SU-DHL-6 (cell line): Measurements from ENCODE around the gene TUBB2B.

ENCODE experiments used
- H2AFZ ChIP-seq: fragments of 200-600 bp; sonication (generic); 2 replicates; pipeline ENCODE4 v1.6.1; 2014; ENCODE audit warnings: low read depth, mild to moderate bottlenecking, moderate library complexity, mixed read lengths, antibody characterized with exemption, low read length; ENCODE audit not compliant: severe bottlenecking
- H3F3A ChIP-seq: fragments of 200-600 bp; shearing (Covaris generic); 2 replicates; pipeline ENCODE4 v1.6.0; 2016; ENCODE audit warnings: antibody characterized with exemption, mild to moderate bottlenecking; ENCODE audit not compliant: insufficient read depth
- H3K27ac ChIP-seq: fragments of 200-600 bp; sonication (generic); 2 replicates; pipeline ENCODE4 v1.5.1; 2016; ENCODE audit warnings: low read depth, mild to moderate bottlenecking, low read length, moderate library complexity, mixed read lengths
- H3K27me3 ChIP-seq: fragments of 200-600 bp; sonication (generic), shearing (Covaris generic); 2 replicates; pipeline ENCODE4 v1.6.0; 2014; ENCODE audit warnings: mild to moderate bottlenecking, low read length
- H3K36me3 ChIP-seq: fragments of 200-600 bp; sonication (generic); 2 replicates; pipeline ENCODE4 v1.6.1; 2014; ENCODE audit warnings: mild to moderate bottlenecking, low read length, mixed read lengths
- H3K4me2 ChIP-seq: fragments of 300-600, 200-600 bp; shearing (Covaris generic), sonication (generic); 2 replicates; pipeline ENCODE4 v1.6.0; 2014; ENCODE audit warnings: low read length, low read depth, mild to moderate bottlenecking; ENCODE audit not compliant: poor library complexity, severe bottlenecking
- H3K4me3 ChIP-seq: fragments of 200-600 bp; sonication (generic); 2 replicates; pipeline ENCODE4 v1.5.1; 2014; ENCODE audit warnings: antibody characterized with exemption, low read length, mild to moderate bottlenecking, mixed read lengths; ENCODE audit not compliant: insufficient read depth, poor library complexity, severe bottlenecking
- H3K79me2 ChIP-seq: fragments of 200-600 bp; sonication (generic); 2 replicates; pipeline ENCODE4 v1.6.1; 2014; ENCODE audit warnings: mild to moderate bottlenecking, low read length, moderate library complexity; ENCODE audit not compliant: insufficient read depth
- H3K9ac ChIP-seq: fragments of 200-600 bp; sonication (generic); 2 replicates; pipeline ENCODE4 v1.7.0; 2014; ENCODE audit warnings: mild to moderate bottlenecking, low read length
- H3K9me2 ChIP-seq: fragments of 200-600 bp; sonication (generic); replicated peaks from 2 replicates; pipeline ENCODE4 v1.6.1; 2014; ENCODE audit warnings: low read length; ENCODE audit not compliant: insufficient read depth
- H3K9me3 ChIP-seq: fragments of 200-600 bp; sonication (generic); 2 replicates; pipeline ENCODE4 v1.6.1; 2014; ENCODE audit warnings: low read length, mixed read lengths; ENCODE audit not compliant: insufficient read depth
- H4K20me1 ChIP-seq: fragments of 200-600 bp; sonication (generic); 2 replicates; pipeline ENCODE4 v1.6.1; 2014; ENCODE audit warnings: low read depth, mild to moderate bottlenecking, antibody characterized with exemption, low read length, moderate library complexity, mixed read lengths
- EZH2phosphoT487 ChIP-seq: fragments of 200-600 bp; sonication (generic), shearing (Covaris generic); conservative IDR thresholded peaks from 2 replicates; pipeline ENCODE4 v1.6.1; 2018; ENCODE audit warnings: mild to moderate bottlenecking, antibody characterized with exemption, low read length, moderate library complexity, mixed read lengths
- TF ChIP-seq, protein P1 (sequence below): fragments of 200-600 bp; sonication (generic); IDR thresholded peaks from one replicate; pipeline ENCODE4 v1.5.1; 2017; ENCODE audit warnings: antibody characterized with exemption, mild to moderate bottlenecking, low read length, moderate library complexity; ENCODE audit not compliant: insufficient read depth, poor library complexity, severe bottlenecking

Gene TUBB2B

GRCh38 chr6:3240595-3240994 lies 13.1 kb upstream of the TUBB2B start:
- Histone ChIP-seq H3F3A (peaks cover 3% of the 10 kb centered on the region; the same call in 1 of the 2 replicates), H4K20me1 (no peaks in the 10 kb centered on the region), H3K27me3 (no peaks in the 10 kb centered on the region), H3K27ac (no peak overlapping the region), H3K79me2 (no peaks in the 10 kb centered on the region), H3K9ac (no peak overlapping the region), H3K4me3 (no peak overlapping the region), H3K4me2 (no peak overlapping the region), H3K9me2 (no peaks in the 10 kb centered on the region), H2AFZ (no peak overlapping the region), H3K36me3 (no peaks in the 10 kb centered on the region), H3K9me3 (no peaks in the 10 kb centered on the region)
- no peak for TF ChIP-seq EZH2phosphoT487
- TF ChIP-seq, protein P1, sequence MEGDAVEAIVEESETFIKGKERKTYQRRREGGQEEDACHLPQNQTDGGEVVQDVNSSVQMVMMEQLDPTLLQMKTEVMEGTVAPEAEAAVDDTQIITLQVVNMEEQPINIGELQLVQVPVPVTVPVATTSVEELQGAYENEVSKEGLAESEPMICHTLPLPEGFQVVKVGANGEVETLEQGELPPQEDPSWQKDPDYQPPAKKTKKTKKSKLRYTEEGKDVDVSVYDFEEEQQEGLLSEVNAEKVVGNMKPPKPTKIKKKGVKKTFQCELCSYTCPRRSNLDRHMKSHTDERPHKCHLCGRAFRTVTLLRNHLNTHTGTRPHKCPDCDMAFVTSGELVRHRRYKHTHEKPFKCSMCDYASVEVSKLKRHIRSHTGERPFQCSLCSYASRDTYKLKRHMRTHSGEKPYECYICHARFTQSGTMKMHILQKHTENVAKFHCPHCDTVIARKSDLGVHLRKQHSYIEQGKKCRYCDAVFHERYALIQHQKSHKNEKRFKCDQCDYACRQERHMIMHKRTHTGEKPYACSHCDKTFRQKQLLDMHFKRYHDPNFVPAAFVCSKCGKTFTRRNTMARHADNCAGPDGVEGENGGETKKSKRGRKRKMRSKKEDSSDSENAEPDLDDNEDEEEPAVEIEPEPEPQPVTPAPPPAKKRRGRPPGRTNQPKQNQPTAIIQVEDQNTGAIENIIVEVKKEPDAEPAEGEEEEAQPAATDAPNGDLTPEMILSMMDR: no peak

DNA sequence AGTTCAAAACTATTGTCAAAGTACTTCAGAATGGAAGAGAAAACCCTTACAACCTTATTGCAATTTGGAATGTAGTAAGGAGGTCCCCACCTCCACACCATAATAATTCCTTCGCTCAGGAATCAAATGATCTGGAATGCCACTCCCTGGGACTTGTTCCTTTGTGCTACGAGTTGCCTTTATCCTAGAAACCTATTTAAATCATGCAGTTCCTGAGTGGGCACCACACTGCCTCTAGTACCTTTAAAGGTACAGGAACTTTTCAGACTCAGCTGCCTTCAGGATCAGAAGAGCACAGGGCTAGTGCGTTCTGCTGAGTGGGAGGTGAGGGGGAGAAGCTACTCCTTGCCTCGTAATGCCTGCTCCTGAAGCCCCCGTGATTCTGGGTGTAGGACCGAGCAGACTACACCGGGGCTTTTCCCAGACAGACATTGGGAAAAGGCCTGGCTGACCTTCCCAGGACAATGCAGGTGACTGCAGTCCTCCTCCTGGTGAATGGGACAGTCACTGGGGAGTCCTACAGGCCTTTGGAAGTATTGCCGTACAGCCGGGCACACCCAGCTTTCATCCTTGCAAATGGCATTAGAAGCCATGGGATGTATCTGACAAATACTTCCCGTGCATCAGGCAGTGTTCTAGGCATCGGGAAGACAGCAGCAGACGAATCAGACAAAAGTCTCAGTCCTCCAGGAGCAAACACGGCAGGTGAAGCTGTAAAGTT lies 11.8 kb upstream of the TUBB2B start:
- H3F3A ChIP-seq: peaks cover 3% of the 10 kb centered on the region; the same call in 1 of the 2 replicates
- H3K4me3 ChIP-seq: no peak overlapping the region
- no peak overlapping the region for H2AFZ ChIP-seq
- no peaks in the 10 kb centered on the region for H3K9me2 ChIP-seq
- no peaks in the 10 kb centered on the region for H3K79me2 ChIP-seq
- H3K9me3 ChIP-seq: no peaks in the 10 kb centered on the region
- no peak for TF ChIP-seq EZH2phosphoT487
- TF ChIP-seq, protein P1: no peak
- no peak overlapping the region for H3K4me2 ChIP-seq
- no peak overlapping the region for H3K9ac ChIP-seq
- no peaks in the 10 kb centered on the region for H3K36me3 ChIP-seq
- H4K20me1 ChIP-seq: no peaks in the 10 kb centered on the region
- no peaks in the 10 kb centered on the region for H3K27me3 ChIP-seq
- H3K27ac ChIP-seq: no peak overlapping the region

- H3K79me2 ChIP-seq: no peaks in the 10 kb centered on the region
- H3K4me3 ChIP-seq: no peak overlapping the region
- no peaks in the 10 kb centered on the region for H3K9me3 ChIP-seq
- H2AFZ ChIP-seq: no peak overlapping the region
- no peaks in the 10 kb centered on the region for H3K9me2 ChIP-seq
- no peaks in the 10 kb centered on the region for H4K20me1 ChIP-seq
- no peak overlapping the region for H3K9ac ChIP-seq
- no peak overlapping the region for H3K27ac ChIP-seq
- no peaks in the 10 kb centered on the region for H3K27me3 ChIP-seq
- peak overlapping the region; percentile 21 for H3K4me2 ChIP-seq
- no peaks in the 10 kb centered on the region for H3K36me3 ChIP-seq
- TF ChIP-seq EZH2phosphoT487: no peak
- TF ChIP-seq, protein P1: no peak
- H3F3A ChIP-seq: peaks cover 7% of the 10 kb centered on the region; the same call in 1 of the 2 replicates
Observed at GRCh38 chr6:3237761-3238662, 10.6 kb upstream of the TUBB2B start.
